Glomerular visceral epithelial cell (primary cell): Measurements from ENCODE around the gene GALT.

Experiments
- DNase-seq: peaks from one replicate; pipeline ENCODE4 v3.0.0-alpha.2; 2016; ENCODE audit errors: extremely low spot score

The GALT gene

DNA sequence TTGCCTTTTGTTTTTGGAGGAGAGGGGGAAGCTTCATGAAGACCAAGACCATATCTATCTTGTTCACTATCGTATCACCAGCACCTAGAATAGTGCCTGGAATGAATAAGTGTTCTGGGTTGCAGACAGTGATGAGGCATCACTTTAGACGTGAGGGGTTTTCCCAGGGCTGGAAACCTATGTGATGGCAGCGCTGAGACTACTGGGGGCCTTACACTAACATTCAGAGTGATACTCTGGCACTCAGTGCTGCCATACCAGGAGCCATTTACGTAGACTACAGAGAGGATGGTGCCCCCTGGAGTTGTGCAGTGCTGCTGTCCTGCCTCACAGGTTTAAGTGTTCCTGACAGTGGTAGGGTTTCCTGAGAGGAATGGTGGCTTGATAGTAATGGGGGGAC, 37.7 kb downstream of the GALT start:
- DNase-seq, result no peak

DNA sequence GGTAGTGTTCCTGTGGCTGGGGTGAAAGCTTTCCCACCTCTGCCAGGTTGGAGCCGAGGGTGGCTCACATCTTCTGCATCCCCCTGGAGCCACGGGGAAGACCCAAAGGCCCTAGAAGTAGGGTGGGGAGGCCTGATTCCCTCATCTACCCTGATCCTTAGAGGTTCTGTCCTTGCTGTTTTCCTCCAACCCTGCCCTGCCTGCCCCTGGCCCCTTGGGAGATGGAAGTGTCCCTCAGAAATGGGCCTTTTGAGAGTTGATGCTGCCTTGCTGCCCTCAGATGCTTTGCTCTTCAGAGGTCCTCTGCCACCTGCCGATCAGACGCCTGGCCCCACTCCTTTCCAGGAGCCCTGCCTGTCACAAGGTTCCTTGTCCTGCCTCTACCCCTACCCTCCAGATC, 38.3 kb downstream of the GALT start:
- DNase-seq, result no peak

DNA sequence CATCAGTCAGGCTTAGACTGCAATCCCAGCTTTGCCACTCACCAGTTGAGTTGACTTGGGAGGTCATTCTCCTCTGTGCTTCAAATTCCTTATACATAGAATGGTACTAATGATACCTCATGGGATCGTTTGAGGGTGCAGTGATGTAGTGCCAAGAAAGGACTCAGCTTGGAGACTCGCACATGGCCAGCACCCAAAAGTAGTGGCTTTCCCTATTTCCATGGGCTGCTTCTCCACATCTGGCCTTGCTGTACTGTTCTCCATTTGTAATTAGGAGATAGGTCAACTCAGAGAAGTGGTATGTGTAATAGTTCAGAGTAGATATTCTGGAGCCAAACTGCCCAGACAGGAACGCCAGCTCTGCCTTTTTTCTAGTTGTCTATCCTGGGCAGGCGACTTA, 39.1 kb downstream of the GALT start:
- DNase-seq, result no peak

DNA sequence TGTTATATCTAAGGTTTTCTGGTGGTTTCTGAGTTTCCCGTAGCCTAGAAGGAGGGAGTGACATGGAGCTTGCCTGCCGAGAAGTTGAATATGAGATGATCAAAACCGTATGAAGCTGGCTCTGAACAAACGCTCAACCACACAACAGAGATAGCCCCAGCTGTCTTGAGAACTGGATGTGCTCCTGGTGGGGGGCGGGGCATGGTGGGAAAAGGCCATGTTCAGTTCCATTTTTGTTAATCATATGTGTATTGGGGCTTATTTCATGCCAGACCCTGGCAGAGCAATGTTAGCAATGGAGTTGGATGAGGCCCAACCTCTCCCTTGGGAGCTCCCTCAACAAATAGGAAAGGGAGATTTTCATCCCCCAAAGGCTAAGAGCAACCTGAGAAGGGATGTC, 39.8 kb downstream of the GALT start:
- DNase-seq, result no peak

DNA sequence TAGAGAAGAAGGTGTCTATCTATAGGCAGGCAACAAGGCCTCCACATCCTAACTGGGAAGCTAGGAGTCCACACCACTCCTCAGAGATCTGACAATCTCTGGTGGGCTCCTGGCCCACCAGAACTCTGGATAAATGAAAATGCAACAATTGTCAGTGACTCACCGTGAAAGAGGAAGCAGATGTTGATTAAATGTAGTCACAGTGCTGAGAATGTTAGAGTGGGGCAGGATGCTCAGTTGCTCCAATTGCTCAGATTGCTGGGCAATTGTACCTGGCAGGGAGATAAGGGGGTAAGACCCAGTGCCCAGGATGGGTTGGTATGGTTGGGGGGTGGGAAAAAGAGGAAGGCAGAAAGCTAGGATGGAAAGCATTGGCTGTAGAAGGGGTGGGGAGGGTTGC, 40.3 kb downstream of the GALT start:
- no peak for DNase-seq

DNA sequence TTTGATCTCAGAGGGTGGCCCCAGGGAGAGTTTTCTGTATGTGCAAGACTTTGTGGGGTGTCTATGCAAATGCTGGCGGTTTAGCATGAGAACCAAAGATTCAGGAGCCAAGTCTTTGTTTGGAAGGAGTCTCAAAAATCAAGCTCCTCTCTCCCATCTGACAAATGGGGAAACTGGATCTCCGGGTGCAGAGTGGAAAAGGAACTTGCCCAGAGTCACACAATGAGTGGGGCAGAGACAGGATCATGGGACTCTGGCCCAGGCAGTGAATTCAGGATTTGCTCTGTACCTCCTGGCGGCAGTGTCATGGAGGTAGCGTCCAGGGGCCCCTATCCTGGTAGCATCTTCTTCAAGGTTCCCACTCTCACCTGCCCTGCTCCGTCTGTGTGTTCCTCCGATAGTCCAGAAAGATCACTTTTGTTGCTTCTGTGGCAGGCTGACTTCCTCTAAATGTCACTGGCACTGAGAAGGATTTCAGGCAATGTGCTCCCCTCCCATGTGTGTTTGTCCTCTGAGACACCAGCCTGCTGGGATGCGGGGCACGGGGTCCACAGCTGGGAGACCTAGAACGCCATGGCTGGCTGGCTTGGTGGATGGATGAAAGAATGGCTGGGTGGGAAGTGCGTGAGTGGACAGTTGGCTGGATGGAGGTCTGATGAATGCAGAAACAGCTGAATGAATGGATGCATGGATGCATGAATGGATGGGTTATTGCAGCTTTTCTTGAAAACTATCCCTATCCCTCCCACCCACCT, 41.0 kb downstream of the GALT start:
- DNase-seq, result no peak

DNA sequence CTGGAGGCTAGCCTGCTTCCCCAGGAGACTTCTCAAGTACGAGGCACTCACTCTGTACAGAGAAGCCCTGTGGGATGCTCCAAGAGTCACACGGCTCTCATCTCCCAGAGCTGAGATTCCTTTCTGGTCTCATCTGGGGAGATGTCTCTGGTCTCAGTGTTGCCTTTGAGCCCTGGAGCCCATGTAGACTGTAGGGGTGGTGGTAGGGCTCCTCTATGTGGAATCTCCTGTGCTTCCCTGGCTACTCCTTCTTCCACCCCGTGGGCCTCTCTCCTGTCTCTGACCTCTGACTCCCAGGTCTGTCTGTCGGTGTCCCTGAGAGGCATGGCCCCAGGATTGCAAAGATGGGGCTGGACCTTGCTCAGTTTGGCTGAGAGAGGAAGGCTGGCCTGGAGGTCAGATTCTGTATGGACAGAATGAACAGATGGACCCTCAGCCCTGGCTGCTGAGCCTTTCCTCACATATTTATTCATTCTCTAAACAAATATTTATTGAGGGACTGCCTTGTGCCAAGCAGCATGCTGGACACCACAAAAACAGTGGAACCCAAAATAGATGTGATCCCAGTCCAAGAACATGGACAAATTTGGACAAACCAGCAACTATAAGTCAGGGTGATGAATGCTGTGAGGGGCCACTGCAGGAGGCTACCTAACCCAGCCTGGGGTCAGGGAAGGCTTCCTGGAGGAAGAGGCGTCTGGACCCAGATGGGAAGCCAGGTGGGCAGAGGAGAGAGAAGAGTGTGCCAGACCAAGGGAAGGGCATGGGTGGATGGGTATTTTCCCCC, 42.0 kb downstream of the GALT start:
- DNase-seq, result no peak

DNA sequence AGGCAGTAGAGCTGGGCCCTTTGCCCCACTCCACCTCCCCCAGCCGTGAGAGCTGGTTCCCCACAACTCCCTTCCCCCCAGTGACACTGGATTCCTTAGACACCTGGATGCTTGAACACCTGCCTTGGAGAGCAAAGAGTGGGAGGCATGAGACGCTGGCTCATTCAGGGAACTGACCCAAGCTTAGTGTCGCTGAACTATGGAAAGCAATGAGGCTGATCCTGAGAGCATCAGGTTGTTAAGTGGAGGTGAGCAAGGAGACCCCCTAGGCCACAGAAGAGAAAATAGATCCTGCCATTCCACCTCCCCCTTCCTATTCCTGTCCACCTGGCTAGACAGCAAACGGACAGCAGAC, 42.6 kb downstream of the GALT start:
- DNase-seq, result no peak

DNA sequence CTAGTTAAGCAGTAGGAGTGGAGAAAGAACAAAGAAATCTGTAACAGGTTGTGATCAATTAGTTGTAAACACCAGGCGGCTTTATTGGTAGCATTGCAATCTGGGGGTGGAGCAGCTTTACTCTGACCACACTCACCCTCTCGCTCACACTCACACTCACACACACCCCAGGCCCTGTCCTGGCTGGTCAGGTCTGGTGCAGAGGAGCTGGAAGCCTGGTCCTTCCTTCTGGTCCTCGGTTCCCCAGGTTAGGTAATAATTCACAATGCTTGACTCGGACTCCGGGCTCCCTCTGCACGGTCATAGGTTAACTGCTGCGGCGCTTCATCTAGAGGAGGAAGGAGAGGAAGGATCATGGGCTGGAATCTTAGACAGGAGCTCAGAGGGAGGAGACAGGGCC, 43.0 kb downstream of the GALT start:
- no peak for DNase-seq

DNA sequence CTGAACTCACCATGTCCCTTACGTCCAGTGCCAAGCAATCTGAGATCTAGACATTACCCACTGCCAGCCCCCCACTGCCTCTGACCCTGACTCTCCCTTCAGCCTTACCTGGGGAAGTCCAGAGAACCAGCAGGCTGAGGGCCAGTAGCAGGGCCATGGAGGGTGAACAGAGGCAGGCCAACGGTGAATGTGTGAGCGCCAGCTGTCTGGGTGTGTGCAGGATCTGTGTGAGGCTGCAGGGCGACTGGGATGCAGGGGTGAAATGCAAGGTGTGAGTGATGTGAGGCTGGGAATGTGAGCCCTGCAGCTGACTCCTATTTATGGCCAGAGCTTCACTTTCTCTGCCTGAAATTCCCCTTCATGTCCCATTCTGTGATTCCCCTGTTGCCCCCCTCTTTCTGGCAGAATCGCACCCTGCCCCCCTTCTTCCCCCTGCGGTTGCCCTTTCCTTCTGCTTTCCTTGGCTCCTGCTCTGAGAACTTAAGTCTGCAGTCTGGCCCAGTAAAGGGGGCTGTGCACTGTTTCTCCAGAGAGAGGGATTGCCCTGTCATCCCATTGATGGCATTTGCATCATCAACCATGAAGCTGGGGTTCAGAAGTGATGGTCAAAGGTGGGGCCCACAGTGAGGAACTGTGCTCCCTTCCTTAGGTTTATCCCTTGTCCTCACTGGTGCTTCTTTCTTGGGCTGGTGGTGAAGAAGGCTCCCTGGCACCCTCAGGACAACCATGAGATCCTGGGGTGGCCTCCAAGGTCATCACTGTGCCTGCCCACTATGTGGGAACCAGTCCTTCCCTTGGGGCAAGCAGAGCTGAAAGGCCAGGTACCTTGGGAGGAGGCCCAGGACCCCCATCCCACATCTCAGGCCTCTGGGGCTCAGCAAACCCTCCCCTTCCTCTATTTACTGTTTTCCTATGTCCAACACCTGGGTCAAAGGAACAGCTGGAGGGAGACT, 44.8 kb downstream of the GALT start, which contains the start of gene CCL19:
TSS of gene CCL19 (minus strand) at position 294 of the 953 bp plus-strand sequence. CDS start at position 157, 137 bp downstream.
- DNase-seq, result no peak

DNA sequence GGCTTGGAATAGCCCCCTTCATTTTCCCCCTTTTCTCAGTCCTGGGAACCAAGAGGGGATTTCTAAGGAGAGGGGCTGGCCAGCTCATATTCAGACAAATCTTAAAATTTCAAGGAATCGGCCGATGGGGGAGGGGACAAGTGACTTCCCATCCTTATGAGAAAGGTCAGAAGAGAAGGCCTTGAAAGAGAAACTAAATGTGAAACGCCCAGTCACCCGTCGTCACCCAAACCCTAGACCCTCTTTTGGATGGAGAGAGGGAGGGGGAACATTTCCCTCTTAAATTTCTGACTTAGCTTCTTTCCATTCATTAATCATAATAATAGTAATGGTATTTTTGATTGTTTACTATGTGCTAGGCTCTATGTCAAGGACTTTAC, 45.5 kb downstream of the GALT start:
- DNase-seq, result no peak

DNA sequence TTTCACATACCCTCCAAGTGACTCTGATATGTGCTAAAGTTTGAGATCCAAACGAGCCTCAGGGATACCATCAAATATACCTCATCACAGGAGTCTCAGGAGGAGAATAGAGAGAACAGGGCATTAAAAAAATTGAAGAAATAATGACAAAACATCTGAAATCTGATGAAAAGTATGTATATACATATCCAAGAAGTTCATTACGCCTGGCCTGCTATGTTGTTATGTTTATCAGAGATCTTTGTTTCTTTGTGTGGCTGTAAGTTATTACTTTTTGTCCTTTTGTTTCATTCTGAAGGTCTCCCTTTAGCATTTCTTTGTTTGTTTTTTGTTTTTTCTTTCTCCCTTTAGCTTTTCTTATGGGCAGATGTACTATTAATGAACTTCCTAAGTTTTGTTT, 47.1 kb downstream of the GALT start:
- DNase-seq, result no peak

DNA sequence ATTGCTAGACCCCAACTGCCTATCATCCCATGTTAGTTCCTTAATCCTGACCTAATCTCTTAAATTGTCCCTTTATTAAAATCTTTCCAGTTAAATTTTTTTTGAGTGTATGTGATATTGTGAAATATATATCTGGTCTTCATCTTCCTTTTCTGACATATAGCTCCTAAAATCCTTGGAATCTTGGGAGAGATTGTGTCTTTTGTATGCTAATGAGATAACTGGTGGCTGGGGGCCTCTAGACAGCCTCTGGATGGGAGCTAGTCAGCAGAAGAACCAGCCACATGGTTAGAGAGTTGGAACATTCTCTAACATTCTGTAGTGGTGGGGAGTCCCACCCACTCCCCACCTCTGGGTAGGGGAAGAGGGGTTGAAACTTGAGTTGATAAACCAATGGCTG, 48.3 kb downstream of the GALT start:
- DNase-seq, result no peak
